Stimulated activated CD8-positive, alpha-beta memory T cell treated with anti-CD3 and anti-CD28 coated beads, Interleukin-15, amount 100 ng/mL, for 24 hours (primary cell): ENCODE measurements around the gene PSENEN.
"Not testable (repeated sequence)": the region's sequence is repeated elsewhere in the genome, so short reads cannot be mapped to it uniquely, and the experiment has no call there.

Experiments
- DNase-seq: peaks from one replicate; pipeline ENCODE4 v3.0.0-alpha.2; 2020; ENCODE audit warnings: low read depth

The PSENEN gene

GRCh38 chr19:35751839-35752745 is 6.6 kb downstream of the PSENEN start:
- DNase-seq = no peak

- DNase-seq = no peak
Measured at GRCh38 chr19:35752746-35753350, 7.4 kb downstream of the PSENEN start.

- no peak for DNase-seq
Measured at GRCh38 chr19:35753634-35754369, 8.4 kb downstream of the PSENEN start.

GRCh38 chr19:35754370-35755130 is 9.1 kb downstream of the PSENEN start:
- no peak for DNase-seq

GRCh38 chr19:35755131-35755549 is 9.7 kb downstream of the PSENEN start:
- no peak for DNase-seq

GRCh38 chr19:35755550-35756376 is 10.3 kb downstream of the PSENEN start:
- no peak for DNase-seq

- no peak for DNase-seq
Measured at GRCh38 chr19:35756377-35757230, 11.2 kb downstream of the PSENEN start, which contains the start of gene HSPB6. Gene HSPB6, minus strand, starts transcription at chr19:35757029. Its CDS starts 21 bp downstream, at chr19:35757008.

- no peak for DNase-seq
Measured at GRCh38 chr19:35757231-35757748, 11.8 kb downstream of the PSENEN start.

GRCh38 chr19:35757749-35758608 is 12.5 kb downstream of the PSENEN start, which contains the start of gene PROSER3:
Gene PROSER3, plus strand, starts transcription at chr19:35758176. Its CDS starts 40 bp downstream, at chr19:35758216.
- DNase-seq = peak; percentile 87

GRCh38 chr19:35759697-35760096 is 14.2 kb downstream of the PSENEN start:
- DNase-seq = no peak

- DNase-seq = no peak
Measured at GRCh38 chr19:35760711-35761349, 15.4 kb downstream of the PSENEN start.

- DNase-seq = no peak
Measured at GRCh38 chr19:35764432-35765315, 19.2 kb downstream of the PSENEN start.

GRCh38 chr19:35766571-35767104 is 21.2 kb downstream of the PSENEN start:
- no peak for DNase-seq

GRCh38 chr19:35767288-35768081 is 22.0 kb downstream of the PSENEN start:
- no peak for DNase-seq

- no peak for DNase-seq
Measured at GRCh38 chr19:35768082-35768421, 22.6 kb downstream of the PSENEN start.

GRCh38 chr19:35772362-35772761 is 26.9 kb downstream of the PSENEN start:
- DNase-seq = not testable (repeated sequence)
